Urinary bladder (tissue), 4 donors: Measurements from ENCODE around the gene MON1B. TPM values are rescaled to one million over a fixed set of nuclear protein-coding genes. Genes with fewer than 3 reads are reported as not detected.
"Not testable (repeated sequence)": the region's sequence is repeated elsewhere in the genome, so short reads cannot be mapped to it uniquely, and the experiment has no call there.

Experiments
- DNase-seq: peaks from one replicate; pipeline ENCODE4 v3.0.0-alpha.2; 2015; ENCODE audit errors: extremely low spot score
- H3K27ac ChIP-seq: one replicate; pipeline ENCODE4 v1.5.1; 2013; ENCODE audit warnings: low read depth, mild to moderate bottlenecking, moderate library complexity
- H3K36me3 ChIP-seq: one replicate; pipeline ENCODE4 v1.6.1; 2013; ENCODE audit warnings: mild to moderate bottlenecking, moderate library complexity; ENCODE audit not compliant: insufficient read depth
- H3K4me1 ChIP-seq: one replicate; pipeline ENCODE4 v1.6.1; 2013; ENCODE audit warnings: mild to moderate bottlenecking, moderate library complexity; ENCODE audit not compliant: insufficient read depth
- H3K4me3 ChIP-seq: one replicate; pipeline ENCODE4 v1.5.1; 2013; ENCODE audit warnings: low read depth, low read length
- WGBS: extraction: QIAGEN DNeasy Blood & Tissue Kit; methylation state at CpG from one replicate; pipeline ENCODE4 v1.1.7; 2013; 5-methylcytosine and 5-hydroxymethylcytosine counted together
- polyA plus RNA-seq: library from polyadenylated mRNA; stranded (reverse); fragments of 200-250 nt; gene quantifications from one replicate; pipeline ENCODE4 v1.2.3, GENCODE V29; 2013
- total RNA-seq: library from RNA; depleted of rRNA; stranded (reverse); fragments of >200 nt; gene quantifications from one replicate; pipeline ENCODE4 v1.2.3, GENCODE V29; 2014
- donor health status: healthy with polysubstance abuse.
- donor health status: healthy.

The MON1B gene
- total and polyA plus RNA-seq, 2 donors, result 5.5 to 24.1 TPM

- Histone ChIP-seq H3K27ac (no peak overlapping the region), H3K4me1 (peaks cover 3% of the 10 kb centered on the region), H3K36me3 (no peaks in the 10 kb centered on the region), H3K4me3 (no peak overlapping the region)
- WGBS, result 78% methylated on average over 5 of the region's 5 CpGs
- DNase-seq, result no peak
Observed at GRCh38 chr16:77238593-77238992, 47.6 kb downstream of the MON1B start.

DNA sequence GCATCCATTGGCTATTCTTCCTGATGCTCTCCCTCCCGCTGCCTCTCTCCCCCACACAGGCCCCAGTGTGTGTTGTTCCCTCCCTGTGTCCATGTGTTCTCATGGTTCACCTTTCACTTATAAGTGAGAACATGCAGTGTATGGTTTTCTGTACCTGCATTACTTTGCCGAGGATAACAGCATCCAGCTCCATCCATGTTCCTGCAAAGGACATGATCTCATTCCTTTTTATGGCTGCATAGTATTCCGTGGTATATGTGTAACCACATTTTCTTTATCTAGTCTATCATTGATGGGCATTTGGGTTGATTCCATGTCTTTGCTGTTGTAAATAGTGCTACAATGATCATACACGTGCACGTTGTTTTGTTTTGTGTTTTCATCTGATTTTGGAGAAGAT is 51.5 kb downstream of the MON1B start:
- not testable (repeated sequence) for H3K27ac ChIP-seq, H3K4me1 ChIP-seq, DNase-seq, H3K4me3 ChIP-seq, H3K36me3 ChIP-seq
- 93% methylated on average over 5 of the region's 5 CpGs for WGBS

DNA sequence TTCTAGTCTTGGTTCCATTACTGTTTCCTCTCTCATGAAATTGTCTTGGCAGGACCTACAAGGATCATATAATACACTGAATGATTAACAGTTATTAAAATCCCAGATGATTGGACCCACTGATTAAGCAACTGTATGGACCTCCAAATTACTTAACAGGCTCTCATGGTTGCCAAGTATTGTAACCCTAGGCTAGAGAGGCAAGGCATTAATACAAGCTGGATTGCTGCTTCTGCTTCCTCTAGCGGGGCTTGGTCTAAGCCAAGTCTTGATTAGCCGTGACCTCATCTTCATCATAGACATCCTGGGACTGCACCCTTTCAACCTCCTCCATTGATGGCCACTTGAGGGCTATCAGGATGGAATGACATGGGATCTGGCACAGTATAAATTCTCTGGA is 55.2 kb downstream of the MON1B start:
- 86% methylated on average over 2 of the region's 2 CpGs for WGBS
- Histone ChIP-seq H3K4me3 (no peak overlapping the region), H3K27ac (no peak overlapping the region), H3K36me3 (no peaks in the 10 kb centered on the region), H3K4me1 (no peaks in the 10 kb centered on the region)
- DNase-seq, result no peak

DNA sequence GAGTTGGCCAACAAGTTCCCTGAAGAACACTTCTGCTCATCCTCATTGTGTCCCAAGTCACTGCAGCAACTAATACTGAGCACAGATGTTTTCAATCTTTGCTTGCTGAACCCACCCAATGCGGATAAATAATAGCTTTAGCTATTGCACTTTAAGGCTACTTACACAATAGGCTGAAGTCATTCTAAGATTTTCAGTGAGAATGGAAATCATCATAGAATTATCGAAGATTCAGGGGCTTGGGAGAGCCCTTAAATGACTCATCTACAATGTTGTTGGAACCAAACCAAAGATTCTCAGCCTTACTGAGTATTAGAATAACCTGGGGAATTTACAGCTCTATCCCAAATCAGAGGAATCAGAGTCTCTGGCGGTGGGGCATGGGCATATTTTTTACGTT is 59.4 kb downstream of the MON1B start:
- Histone ChIP-seq H3K4me3 (no peak overlapping the region), H3K4me1 (no peaks in the 10 kb centered on the region), H3K27ac (no peak overlapping the region), H3K36me3 (no peaks in the 10 kb centered on the region)
- WGBS, result 65% methylated on average over 4 of the region's 4 CpGs
- DNase-seq, result no peak

Other genes starting within 250 kb of the MON1B start
- gene SYCE1L, start 8.2 kb downstream of the MON1B start, total RNA-seq, result 0.90 TPM
- 4.3 TPM for gene SYCE1L, start 8.2 kb downstream of the MON1B start, polyA plus RNA-seq
- 6.7 TPM for gene ADAMTS18, start 243.8 kb downstream of the MON1B start, total RNA-seq
- gene ADAMTS18, start 243.8 kb downstream of the MON1B start, polyA plus RNA-seq, result 0.06 TPM